GM18873 (cell line): ENCODE results near the gene ANAPC2.

Experiments used
- ATAC-seq: cut with Tn5 transposase; IDR thresholded peaks from one replicate; pipeline ENCODE4 v1.9.1; 2021; ENCODE audit warnings: mild to moderate bottlenecking, moderate library complexity, moderate number of reproducible peaks; ENCODE audit not compliant: unreplicated experiment, low FRiP score

The ANAPC2 gene

DNA sequence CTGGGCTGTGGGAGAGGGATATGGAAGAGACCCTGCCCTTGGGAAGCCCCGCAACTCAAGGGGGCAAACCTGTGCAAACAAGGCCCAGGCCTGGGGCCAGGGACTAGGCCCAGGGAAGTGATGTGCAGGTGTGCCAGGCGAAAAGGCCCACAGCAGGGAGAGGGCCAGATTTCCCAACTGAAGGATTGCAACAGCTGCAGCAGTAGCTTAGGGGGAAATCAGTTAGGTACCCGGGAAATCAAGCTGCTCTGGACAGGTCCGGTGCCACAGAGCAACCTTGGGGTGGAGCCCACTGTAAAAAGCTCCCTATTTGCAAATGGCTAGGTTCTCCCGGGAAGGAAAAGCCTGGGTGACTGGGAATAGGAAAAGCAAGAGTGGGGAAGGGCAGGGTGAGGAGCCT is 39.0 kb downstream of the ANAPC2 start:
- ATAC-seq: no peak

DNA sequence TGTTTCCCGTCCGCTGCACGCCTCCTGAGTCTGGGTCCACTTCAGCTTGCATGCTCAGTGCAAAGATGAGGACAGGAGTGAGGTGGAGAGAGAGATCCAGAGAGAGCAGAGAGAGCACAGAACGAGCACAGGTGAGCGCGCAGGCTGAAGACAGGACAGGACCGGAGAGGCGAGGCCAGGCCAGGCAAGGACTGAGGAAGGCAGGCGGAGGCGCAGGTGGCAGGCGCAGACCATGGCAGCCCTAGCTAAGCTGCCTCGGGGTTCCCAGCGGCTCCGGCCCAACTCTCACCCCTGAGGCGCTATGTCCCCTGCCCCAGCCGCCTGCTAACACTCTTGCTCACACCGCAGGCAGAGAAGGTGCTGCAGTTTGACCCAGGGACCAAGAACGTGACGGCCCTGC is 39.7 kb downstream of the ANAPC2 start:
- no peak for ATAC-seq

DNA sequence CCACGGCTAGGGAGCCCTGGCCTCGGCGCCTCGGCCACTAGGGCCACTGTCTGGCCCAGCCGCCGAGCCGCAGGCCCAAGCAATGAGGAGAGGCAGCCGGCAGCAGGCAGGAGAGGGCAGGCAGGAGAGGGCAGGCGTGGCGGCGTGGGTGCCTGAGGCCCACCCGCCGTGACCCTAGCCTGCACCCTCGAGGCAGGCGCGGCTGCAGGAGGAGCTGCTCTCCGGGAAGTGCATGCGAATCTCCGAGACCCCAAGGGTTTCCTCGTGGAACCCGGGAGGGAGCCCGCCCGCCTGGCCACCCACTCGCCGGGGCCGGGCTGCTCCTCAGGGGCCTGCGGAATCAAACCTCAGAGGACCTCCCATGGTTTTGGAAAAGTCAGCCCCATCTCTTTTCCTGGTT is 40.1 kb downstream of the ANAPC2 start:
- ATAC-seq: no peak

DNA sequence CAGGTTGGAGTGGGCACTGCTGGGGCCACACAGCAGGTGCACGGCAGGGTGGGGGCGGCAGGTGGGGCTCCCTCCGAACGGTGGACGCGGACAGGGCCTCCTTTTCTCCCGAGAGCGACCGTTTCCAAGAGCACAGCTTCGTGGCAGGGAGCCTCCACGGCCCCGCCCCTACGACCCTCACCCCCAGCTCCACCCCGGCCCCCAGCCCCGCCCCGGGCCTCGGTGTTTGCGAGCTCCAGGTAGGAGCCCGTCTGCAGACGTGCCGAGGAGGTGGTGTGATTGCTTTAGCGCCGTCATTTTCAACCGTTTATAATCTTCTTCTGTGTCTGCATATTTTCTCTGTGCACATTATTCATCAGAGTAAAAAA is 40.6 kb downstream of the ANAPC2 start:
- no peak for ATAC-seq

DNA sequence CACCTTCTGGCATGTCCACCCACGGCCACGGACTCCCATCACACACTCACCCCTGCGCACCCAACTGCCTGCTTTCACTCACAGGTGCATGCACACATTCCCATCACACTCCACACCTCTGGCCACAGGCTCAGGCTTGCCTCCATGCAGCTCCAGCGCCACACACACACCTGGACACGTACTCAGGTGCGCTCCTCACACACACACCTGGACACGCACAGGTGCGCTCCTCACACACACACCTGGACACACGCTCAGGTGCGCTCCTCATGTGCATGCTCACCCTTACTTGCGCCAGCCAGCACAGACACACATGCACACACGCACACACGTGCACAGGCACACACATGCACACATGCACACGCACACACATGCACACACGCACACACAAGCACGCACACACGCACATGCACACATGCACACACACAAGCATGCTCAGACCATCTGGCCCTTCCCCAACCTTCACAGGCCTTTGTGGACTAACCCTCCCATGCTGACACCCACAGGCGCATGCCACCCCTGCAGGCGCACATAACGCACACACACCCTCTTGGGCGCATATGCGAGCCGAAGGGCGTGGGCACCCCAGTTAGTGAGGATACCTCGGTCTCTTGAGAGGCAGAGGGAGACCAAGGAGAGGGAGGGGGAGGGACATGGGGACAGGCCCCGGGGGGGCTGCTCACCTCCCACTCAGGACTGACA is 41.1 kb downstream of the ANAPC2 start:
- ATAC-seq: no peak

DNA sequence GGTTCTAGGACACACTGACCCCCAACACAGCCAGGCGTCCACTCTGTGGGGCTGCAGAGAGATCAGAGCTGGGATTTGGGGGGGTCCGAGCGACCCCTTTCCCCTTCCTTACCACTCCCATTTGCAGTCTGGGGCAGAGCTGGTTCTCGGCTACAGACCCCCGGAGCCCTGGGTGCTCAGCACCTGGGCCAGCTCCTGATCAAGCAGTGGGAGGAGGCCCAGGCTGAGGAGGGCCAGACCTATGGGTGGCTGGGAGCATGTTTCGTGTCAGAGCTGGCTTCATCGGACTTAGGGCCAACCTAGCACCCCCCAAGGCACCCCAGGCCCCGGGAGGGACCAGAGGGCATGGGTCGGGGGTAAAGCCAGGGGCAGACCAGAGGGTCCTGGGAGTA is 41.8 kb downstream of the ANAPC2 start:
- ATAC-seq: no peak

DNA sequence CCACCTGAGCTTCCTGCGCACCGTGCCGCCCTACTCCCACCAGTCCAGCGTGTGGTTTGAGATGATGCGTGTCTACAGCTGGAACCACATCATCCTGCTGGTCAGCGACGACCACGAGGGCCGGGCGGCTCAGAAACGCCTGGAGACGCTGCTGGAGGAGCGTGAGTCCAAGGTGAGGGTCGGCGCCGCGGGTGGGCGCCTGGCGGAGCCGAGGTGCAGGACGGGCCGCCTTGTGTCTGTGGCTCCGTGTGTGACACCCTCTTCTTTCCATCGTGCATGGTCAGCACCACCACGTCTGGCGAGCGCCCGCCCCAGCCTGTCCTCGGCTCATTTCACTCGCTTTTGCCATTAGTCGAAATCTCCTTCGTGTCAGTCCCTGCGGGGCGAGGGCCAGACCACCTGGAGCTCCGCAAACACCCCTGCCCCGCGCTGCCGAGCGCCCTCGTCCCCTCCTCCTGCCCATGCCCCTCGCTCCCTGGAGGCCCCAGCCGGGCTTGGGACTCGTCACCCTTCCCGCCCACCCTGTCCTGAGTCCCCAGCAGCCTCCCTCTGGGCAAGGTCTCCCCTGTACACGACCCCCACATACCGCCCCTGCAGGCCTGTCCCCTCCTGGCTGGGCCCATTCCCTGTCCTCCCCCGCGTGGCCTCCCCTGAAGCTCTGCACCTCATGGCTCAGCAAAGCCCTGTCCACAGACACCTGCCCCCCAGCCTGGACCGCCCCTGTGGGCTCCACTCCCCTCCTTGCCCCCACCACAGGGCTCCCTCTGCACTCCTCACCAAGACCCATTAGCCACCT is 42.4 kb downstream of the ANAPC2 start:
- no peak for ATAC-seq

DNA sequence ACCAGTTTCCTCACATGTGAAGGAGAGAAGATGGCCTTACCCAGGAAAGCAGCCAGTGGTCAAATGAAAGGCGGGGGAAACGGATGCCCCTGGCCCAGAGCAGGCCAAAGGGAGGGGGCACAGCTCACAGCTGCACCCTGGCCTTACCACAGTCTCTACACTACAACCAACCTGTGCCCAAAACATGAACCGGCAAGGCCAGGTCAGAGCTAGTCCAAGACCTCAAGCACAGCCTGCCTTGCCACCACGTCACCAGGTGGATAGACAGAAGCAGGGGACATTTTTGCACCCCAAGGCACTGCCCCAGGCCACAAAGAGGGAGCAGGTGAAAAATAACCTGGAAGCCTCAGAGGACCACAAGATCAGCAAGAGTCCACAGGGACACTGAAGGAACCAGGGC is 44.9 kb downstream of the ANAPC2 start:
- no peak for ATAC-seq

DNA sequence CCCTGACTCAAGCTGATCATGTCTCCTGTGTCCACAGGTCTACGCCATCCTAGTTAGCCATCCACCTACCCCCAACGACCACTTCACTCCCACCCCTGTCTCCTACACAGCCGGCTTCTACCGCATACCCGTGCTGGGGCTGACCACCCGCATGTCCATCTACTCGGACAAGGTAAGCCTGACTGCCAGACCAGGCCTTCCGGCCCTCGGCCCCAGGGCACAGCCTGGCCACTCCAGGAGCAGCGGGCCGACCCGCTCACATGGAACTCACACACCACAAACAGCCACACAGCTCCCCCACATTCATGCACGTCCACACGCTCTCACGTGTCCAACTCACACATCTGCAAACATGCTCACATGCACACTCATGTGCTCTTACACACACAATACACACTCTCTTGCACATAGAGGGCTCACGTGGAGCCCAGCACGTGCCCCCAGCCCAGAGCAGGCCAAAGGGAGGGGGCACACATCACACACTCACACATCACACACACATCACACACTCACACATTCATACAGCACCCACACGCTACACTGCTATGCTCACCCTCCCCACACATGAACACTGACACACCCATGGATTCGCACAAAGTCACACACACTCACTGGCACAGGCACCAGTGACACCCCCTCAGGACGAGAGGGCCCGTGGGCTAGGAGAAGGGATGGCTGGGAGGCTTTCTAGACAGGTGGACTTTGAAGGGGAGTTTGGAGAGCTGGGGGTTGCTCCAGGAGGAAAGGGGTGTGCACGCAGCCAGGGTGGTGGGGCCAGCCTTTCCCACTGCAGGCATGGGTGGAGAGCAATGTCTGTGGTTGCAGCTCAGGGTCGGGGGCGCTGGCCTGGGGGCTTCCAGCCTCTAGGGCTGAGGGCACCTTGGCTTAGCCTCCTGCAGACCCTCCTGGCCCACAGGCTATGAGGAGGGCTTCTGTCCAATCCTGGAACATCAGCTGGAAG is 46.1 kb downstream of the ANAPC2 start:
- ATAC-seq: no peak

DNA sequence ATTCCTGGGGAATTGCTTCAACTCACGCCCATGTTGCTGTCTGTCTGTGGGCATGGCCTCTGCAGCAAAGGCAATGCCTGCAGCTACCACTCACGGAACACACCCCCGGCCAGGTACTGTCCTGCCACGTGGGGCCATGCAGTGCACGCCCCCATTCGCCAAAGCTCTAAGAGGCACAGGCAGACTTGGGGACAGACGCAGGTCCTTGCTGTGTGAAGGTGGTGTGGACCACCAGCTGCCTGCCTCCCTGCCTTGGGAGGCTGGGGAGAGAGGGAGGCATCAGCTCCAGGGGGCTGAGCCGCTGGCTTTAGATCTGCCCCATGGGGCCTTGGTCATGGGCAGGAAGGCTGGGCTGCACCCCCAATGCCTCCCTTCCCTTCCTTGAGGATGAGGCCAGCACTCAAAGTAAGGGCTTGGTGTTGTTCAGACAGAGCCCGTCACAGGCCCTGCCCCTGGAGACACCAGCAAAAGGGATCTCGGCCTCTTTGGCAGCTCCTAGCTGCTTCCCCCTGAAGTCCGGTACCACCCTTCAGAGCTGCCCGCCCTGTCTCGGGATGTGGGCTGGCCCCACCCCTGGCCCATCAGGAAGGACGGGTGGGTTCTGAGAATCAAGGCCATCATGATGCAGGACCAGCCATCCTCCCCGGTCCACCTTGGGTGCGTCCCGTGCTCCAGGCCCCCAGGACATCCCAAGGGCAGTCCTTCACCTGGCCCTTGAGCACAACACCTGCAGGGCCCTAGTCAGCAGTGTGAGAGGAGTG is 47.1 kb downstream of the ANAPC2 start:
- no peak for ATAC-seq

DNA sequence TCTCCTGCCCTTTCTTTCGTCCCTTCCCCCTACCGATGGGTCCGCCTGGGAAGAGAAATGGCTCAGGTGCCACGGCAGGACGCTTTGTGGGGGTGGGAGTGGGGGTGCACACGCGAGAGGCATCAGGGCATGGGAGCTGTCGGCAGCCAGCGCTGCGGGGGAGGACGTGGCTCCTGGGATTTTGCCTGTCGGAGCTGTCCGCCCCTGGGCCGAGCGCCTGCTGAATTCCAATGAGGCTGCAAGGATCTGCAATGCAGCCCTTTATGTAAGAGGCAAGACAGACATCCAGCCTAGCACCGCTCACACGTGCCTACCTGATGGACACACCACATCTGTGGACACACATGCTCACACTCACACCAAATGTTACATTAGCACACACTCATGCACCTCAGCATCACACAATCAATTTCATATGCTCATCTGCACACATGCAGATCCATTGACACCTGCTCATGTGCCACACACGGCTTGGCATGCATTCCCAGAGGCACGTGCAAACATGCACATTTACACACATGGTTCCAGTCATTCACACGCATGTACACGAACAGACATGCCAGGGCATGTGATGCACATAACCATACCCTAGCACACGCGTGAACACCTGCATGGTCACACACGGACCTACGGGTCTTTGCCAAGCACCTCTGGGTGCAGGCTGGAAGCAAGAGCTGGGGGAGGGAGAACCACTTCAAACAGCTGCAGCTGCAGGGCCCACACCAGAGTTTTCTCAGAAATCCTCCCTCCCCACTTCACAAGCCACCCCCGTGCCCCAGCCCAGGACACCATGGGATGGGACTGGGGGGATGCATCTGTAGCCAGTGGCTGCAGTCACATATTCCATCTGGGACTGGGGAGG is 48.0 kb downstream of the ANAPC2 start:
- no peak for ATAC-seq

DNA sequence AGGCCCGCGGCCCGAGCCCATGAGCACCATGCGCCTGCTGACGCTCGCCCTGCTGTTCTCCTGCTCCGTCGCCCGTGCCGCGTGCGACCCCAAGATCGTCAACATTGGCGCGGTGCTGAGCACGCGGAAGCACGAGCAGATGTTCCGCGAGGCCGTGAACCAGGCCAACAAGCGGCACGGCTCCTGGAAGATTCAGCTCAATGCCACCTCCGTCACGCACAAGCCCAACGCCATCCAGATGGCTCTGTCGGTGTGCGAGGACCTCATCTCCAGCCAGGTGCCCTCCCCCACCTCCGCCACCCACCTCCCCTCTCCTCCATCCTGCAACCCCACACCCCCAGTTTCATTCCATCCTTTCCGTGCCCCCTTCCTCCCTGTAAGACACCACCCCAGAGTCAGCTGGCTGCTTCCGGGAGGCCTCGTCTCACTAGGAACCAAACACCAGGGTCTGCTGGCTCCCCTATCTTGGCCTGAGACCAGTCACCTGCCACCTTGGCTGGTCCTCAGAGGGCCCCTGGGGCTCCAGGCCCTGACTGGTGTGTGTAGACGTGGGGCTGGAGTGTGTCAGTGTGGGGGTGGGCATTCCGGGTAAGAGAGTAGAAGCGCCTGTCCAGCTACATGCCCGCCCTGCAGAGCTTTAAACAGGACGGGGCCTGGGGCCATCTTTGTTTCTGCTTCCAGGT is 48.8 kb downstream of the ANAPC2 start:
- ATAC-seq: no peak

DNA sequence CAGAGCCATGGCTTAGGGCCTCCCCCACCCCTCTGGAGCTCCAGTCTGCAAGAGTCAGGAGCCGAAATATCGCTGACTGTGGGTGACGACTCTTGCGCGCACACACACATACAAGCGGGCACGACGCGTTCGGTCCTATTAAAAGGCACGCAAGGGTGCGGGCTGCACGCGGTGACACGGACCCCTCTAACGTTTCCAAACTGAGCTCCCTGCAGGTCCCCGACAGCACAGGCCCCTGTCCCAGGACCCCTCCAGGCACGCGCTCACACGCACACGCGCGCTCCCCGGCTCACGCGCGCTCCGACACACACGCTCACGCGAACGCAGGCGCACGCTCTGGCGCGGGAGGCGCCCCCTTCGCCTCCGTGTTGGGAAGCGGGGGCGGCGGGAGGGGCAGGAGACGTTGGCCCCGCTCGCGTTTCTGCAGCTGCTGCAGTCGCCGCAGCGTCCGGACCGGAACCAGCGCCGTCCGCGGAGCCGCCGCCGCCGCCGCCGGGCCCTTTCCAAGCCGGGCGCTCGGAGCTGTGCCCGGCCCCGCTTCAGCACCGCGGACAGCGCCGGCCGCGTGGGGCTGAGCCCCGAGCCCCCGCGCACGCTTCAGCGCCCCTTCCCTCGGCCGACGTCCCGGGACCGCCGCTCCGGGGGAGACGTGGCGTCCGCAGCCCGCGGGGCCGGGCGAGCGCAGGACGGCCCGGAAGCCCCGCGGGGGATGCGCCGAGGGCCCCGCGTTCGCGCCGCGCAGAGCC is 49.5 kb downstream of the ANAPC2 start, which contains the start of gene GRIN1:
TSS of gene GRIN1 (plus strand) at position 433 of the 746 bp plus-strand sequence. CDS start 333 bp downstream, outside the sequence.
- no peak for ATAC-seq

DNA sequence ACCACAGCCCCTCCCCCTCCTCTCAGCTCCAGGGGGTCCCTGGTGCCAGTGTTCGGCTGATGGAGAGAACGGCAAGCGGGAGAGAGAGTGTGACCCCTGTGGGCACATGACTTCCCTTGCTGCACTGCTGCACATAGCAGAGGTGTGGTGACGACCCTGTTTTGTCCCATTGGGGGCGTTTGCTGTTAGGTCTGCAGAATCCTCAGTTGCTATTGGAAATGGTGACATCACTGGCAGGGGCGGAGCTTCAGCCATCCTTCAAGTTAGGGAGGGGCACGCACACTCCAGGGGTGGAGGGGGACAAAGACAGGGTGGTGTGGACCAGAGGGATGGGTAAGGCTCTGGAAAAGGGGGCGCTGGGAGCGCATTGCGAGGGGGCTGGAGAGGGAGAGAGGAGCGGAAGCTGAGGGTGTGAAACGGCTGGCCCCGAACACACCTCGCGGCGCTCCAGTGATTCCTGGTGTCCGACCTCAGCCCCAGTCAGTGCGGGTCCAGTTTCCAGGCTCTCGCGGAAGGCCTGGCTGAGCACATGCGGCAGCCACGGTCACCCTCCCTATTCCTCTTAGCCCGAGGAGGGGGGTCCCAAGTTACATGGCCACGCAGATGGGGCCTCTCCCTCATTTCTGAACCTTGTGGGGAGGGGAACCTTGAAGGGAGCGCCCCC is 50.2 kb downstream of the ANAPC2 start:
- no peak for ATAC-seq

DNA sequence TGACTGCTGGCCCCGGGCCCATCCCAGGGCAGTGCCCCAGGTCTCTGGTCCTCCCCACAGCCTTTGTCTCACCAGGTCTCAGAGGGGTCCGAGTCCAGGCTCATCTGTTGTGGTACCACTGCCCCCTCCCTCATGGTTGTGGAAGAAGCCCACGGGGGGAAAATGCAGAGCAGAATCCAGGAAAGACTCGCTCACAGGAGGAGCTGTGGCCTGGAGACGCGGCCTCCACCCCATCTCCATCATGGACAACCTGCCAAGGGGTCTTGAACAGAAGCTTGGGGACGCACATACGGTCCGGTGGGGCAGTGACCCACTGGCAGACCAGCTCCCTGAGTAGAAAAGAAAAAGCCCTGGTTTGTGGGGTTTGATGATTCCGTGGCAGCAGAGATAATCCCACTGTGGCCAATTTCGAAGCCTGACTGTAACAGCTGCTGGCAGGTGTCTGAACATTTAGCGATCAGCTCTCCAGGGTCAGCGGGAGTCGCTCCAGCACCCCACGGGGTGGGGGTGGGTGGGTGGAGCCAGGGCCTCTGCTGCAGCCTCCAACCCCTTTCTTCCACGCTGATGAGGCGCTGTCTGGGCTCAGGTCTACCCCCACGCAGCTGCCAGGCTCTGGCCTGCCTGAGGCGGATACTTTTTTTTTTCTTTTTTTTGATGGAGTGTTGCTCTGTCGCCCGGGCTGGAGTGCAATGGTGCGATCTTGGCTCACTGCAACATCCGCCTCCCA is 51.3 kb downstream of the ANAPC2 start:
- no peak for ATAC-seq

DNA sequence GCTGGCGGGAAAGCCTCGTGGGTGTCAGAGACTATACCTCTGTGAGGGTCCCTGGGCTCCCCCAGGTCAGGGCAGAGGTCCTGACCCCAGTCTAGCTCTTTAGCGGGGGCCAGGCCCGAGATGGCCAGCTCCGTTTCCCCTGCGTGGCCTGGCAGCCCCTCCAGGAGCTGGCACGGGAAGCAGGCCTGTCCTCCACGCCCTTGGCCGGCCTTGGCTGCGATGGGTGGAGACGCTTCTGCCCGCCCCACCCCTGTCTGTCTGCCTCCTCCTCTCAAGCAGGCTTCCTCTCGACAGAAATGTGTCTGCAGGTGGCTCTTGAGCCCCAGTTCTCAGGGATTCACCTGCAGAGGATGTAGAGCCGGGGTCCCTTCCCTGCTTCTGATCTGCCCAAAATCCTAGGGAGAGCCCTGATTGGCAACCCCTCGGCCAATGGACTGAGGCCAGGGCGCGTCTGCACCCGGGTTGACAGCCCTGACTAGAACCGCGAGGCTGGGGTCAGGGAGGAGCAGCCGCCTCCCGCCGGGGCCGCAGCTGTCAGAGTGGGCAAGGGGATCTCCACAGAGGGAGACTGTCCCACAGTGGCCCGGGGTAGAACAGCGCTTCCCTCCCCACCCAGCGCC is 52.0 kb downstream of the ANAPC2 start:
- no peak for ATAC-seq
